Measurements from ENCODE around the gene SLC24A3. TPM values are rescaled to one million over a fixed set of nuclear protein-coding genes. Genes with fewer than 3 reads are reported as not detected.
A peak's percentile ranks its signal among the peaks of the same experiment; 100 is the strongest.

SLC24A3 gene
- total RNA-seq, 1 donor from 2014 or later: 0.96 TPM

GRCh38 chr20:19730706-19731105, 518.3 kb downstream of the SLC24A3 start:
- no peaks in the 10 kb centered on the region for H3K36me3 Mint-ChIP-seq (ENCODE audit: insufficient read depth)
- TF ChIP-seq, protein P1, sequence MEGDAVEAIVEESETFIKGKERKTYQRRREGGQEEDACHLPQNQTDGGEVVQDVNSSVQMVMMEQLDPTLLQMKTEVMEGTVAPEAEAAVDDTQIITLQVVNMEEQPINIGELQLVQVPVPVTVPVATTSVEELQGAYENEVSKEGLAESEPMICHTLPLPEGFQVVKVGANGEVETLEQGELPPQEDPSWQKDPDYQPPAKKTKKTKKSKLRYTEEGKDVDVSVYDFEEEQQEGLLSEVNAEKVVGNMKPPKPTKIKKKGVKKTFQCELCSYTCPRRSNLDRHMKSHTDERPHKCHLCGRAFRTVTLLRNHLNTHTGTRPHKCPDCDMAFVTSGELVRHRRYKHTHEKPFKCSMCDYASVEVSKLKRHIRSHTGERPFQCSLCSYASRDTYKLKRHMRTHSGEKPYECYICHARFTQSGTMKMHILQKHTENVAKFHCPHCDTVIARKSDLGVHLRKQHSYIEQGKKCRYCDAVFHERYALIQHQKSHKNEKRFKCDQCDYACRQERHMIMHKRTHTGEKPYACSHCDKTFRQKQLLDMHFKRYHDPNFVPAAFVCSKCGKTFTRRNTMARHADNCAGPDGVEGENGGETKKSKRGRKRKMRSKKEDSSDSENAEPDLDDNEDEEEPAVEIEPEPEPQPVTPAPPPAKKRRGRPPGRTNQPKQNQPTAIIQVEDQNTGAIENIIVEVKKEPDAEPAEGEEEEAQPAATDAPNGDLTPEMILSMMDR (IDR thresholded peaks at IDR 0.05; ENCODE audit: unreplicated experiment): no peak
- no peak overlapping the region for H3K4me3 Mint-ChIP-seq (ENCODE audit: low read depth)
- H3K27me3 Mint-ChIP-seq: no peaks in the 10 kb centered on the region
- DNase-seq (ENCODE audit: low spot score, unreplicated experiment): no peak
- H3K27ac Mint-ChIP-seq: no peak overlapping the region
- peaks cover 8% of the 10 kb centered on the region for H3K4me1 Mint-ChIP-seq (ENCODE audit: low read depth)
- H3K9me3 Mint-ChIP-seq (ENCODE audit: low read depth): no peaks in the 10 kb centered on the region

DNA sequence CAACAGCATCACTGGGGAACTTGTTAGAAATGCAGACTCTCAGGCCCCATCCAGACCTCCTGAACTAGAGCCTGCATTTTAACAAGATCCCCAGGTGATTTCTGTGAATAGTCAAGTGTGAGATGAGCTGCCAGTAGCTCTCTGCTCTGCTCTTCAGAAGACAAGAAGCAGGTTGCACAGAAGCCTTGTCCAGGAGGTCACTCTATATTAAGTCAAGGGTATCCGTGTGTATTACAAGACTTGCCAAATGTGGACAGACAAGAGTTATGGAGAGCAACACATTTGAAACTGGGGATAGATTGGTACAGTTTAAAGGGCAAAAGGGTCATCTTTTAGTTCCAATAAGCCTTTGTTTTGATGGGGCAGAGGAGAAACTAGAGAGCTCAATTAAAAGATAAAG, 522.4 kb downstream of the SLC24A3 start:
- no peaks in the 10 kb centered on the region for H3K9me3 Mint-ChIP-seq (ENCODE audit: low read depth)
- TF ChIP-seq, protein P1 (IDR thresholded peaks at IDR 0.05; ENCODE audit: unreplicated experiment): no peak
- H3K27ac Mint-ChIP-seq: no peak overlapping the region
- DNase-seq (ENCODE audit: low spot score, unreplicated experiment): no peak
- H3K27me3 Mint-ChIP-seq: no peaks in the 10 kb centered on the region
- H3K4me3 Mint-ChIP-seq (ENCODE audit: low read depth): no peak overlapping the region
- H3K36me3 Mint-ChIP-seq (ENCODE audit: insufficient read depth): no peaks in the 10 kb centered on the region
- H3K4me1 Mint-ChIP-seq (ENCODE audit: low read depth): peaks cover 14% of the 10 kb centered on the region

DNA sequence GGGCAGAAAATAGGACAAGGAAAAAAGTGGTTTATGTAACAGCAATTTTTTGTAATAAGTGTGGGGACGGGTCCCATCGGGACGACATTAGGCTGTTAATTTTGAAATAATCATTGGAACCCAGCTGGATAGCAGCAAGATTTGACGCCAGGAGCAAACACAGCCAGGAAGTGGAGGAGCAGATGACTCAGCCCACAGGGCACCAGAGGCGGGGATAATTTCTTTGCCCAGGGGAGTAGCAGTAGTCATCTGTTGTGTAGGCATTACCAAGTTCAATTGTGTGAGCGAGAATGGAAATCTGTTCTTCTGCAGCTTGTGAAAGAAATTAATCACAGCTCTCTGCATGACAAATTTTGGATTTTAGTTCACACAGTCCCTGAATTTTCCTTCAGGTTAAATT, 523.0 kb downstream of the SLC24A3 start:
- H3K36me3 Mint-ChIP-seq (ENCODE audit: insufficient read depth): no peaks in the 10 kb centered on the region
- H3K27me3 Mint-ChIP-seq: no peaks in the 10 kb centered on the region
- DNase-seq (ENCODE audit: low spot score, unreplicated experiment): no peak
- TF ChIP-seq, protein P1 (IDR thresholded peaks at IDR 0.05; ENCODE audit: unreplicated experiment): no peak
- no peaks in the 10 kb centered on the region for H3K9me3 Mint-ChIP-seq (ENCODE audit: low read depth)
- no peak overlapping the region for H3K4me3 Mint-ChIP-seq (ENCODE audit: low read depth)
- peaks cover 14% of the 10 kb centered on the region for H3K4me1 Mint-ChIP-seq (ENCODE audit: low read depth)
- H3K27ac Mint-ChIP-seq: peak overlapping the region; percentile 14

DNA sequence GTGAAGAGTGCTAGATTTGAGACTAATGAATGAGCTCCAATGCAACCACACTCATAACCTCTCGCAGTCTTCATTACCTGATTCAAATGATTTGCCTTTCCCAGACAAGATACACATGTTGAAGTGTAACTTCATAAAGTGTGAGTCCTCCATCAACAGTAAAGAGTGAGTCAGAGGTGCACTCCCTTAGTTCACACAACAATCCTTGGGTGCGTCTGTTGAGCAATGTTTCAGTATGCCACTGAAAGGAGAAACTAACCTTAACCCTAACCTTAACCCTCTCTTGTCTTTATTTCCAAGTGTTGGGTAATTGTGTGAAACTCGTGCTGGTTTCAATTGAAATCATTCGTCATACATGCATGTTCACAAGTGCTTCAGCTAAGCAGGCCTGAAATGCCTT, 524.6 kb downstream of the SLC24A3 start:
- Mint-ChIP-seq H3K36me3 (ENCODE audit: insufficient read depth) (no peaks in the 10 kb centered on the region), H3K27ac (no peak overlapping the region), H3K9me3 (ENCODE audit: low read depth) (no peaks in the 10 kb centered on the region), H3K27me3 (no peaks in the 10 kb centered on the region), H3K4me3 (ENCODE audit: low read depth) (no peak overlapping the region), H3K4me1 (ENCODE audit: low read depth) (peaks cover 14% of the 10 kb centered on the region)
- no peak for DNase-seq (ENCODE audit: low spot score, unreplicated experiment)
- TF ChIP-seq, protein P1 (IDR thresholded peaks at IDR 0.05; ENCODE audit: unreplicated experiment): no peak

DNA sequence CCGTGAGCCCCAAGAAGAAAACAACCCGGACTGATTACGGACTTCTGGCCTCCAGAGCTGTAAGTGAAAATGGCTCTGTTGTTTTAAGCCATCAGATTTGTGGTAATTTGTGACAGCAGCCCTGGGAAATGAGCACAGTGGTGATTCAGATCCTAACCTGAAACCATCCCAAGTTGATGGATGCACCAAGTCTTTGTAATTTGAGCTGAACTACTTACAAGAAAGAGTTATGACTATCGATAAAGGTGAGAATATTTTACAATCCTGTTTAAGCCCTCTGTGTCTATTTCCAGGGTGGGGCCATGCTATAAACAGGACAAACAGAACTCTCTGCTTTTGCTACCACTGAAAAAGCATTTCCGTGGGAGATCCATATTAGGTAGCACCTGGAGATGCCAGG, 526.5 kb downstream of the SLC24A3 start:
- Mint-ChIP-seq H3K27me3 (no peaks in the 10 kb centered on the region), H3K9me3 (ENCODE audit: low read depth) (no peaks in the 10 kb centered on the region), H3K36me3 (ENCODE audit: insufficient read depth) (no peaks in the 10 kb centered on the region), H3K4me1 (ENCODE audit: low read depth) (peaks cover 14% of the 10 kb centered on the region), H3K4me3 (ENCODE audit: low read depth) (no peak overlapping the region), H3K27ac (no peak overlapping the region)
- TF ChIP-seq, protein P1 (IDR thresholded peaks at IDR 0.05; ENCODE audit: unreplicated experiment): no peak
- no peak for DNase-seq (ENCODE audit: low spot score, unreplicated experiment)
